ENCODE measurements around the gene ERMARD.

ERMARD gene

GRCh38 chr6:169751242-169752073 is at the start of gene ERMARD, which contains the start of gene DYNLT2:
Gene ERMARD (plus strand): TSS chr6:169751622. CDS start chr6:169751658, 36 bp downstream.
Gene DYNLT2 (minus strand): TSS chr6:169751572. CDS start chr6:169751458, 114 bp downstream.
- peak; percentile 98 for DNase-seq

GRCh38 chr6:169701954-169702839 is 49.2 kb upstream of the ERMARD start, which contains the start of the genes C6orf120 and WDR27:
Gene C6orf120 (plus strand): TSS chr6:169702126. CDS start chr6:169702460, 334 bp downstream.
Gene WDR27 (minus strand): TSS chr6:169702029. CDS start chr6:169689005, 13,024 bp downstream.
- peak; percentile 99 for DNase-seq

- DNase-seq = no peak
These were observed 48.6 kb upstream of the ERMARD start for GRCh38 chr6:169702840-169703246.

- no peak for DNase-seq
These were observed 43.6 kb upstream of the ERMARD start for GRCh38 chr6:169707772-169708171.

GRCh38 chr6:169709293-169709692 is 42.1 kb upstream of the ERMARD start:
- no peak for DNase-seq

GRCh38 chr6:169710009-169710408 is 41.4 kb upstream of the ERMARD start:
- DNase-seq = no peak

- no peak for DNase-seq
These were observed 37.2 kb upstream of the ERMARD start for GRCh38 chr6:169714178-169714577.

- DNase-seq = no peak
These were observed 36.8 kb upstream of the ERMARD start for GRCh38 chr6:169714595-169714994.

- no peak for DNase-seq
These were observed 32.3 kb upstream of the ERMARD start for GRCh38 chr6:169719117-169719516.

- no peak for DNase-seq
These were observed 31.1 kb upstream of the ERMARD start for GRCh38 chr6:169720207-169720855.

GRCh38 chr6:169722362-169723199 is 28.8 kb upstream of the ERMARD start:
- DNase-seq = peak; percentile 65

- peak; percentile 84 for DNase-seq
These were observed 28.1 kb upstream of the ERMARD start for GRCh38 chr6:169723200-169723909.

GRCh38 chr6:169723991-169724493 is 27.4 kb upstream of the ERMARD start:
- DNase-seq = peak; percentile 69

GRCh38 chr6:169724494-169725124 is 26.8 kb upstream of the ERMARD start, which contains the start of gene PHF10:
Gene PHF10 (minus strand): TSS chr6:169724500. CDS start chr6:169723931, 569 bp downstream.
- peak; percentile 83 for DNase-seq

GRCh38 chr6:169725125-169726048 is 26.0 kb upstream of the ERMARD start:
- peak; percentile 66 for DNase-seq

GRCh38 chr6:169726049-169726400 is 25.4 kb upstream of the ERMARD start:
- DNase-seq = no peak

GRCh38 chr6:169726963-169727362 is 24.5 kb upstream of the ERMARD start:
- DNase-seq = no peak

- DNase-seq = no peak
These were observed 21.5 kb upstream of the ERMARD start for GRCh38 chr6:169729961-169730360.
